ENCODE data around the gene DYSF. TPM values are rescaled to one million over a fixed set of nuclear protein-coding genes. Genes with fewer than 3 reads are reported as not detected.

DYSF gene
- total and polyA plus RNA-seq, 2 donors (not counting 3 experiments of a cell fraction or from before 2014, with no cell fraction given), result 50.9 to 152 TPM

DNA sequence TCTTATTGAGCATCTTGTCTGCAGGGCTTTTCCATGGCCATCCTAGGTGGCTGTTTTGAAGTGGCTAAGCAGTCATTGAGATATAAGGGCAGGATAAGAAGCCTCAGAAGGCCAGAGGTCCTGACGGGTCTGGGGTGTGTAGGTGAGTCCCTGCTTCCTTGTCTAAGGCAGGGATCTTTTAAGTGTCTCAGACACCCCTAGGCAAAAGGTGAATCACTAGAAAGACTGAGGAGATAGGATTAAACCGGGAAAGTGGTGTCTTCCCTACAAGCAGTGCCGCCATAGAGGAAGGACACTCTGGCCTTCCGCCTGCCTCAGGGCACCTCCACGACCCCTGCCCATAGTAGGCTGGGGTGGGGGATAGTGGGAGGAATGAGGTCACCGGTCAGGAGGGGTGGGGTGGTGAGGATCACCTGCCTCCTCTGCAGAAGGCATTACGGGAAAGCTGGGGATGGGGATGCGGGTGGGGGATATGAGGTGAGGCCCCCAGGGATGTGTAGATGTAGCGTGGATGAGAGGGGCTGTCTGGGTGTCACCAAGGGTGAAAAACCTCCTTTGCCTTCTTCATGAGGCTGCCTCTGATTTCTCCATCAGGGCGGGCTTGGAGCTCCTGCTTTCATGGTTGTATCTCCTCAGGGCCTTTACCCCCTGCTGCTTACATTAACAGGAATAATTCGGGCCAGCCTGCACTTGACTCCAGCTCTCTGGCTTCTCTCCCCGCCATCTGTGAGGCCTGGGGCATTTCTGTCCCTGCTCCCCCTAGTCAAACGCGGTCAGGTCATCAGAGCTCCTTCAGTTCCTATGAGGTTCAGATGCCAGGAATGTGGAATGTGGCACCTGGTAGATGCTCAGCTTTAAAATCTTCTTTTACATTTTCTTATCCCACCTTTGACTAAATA, 244.0 kb downstream of the DYSF start:
- Histone ChIP-seq H3K27ac (ENCODE audit: insufficient read depth, low read depth, low read length) (no peak overlapping the region), H3K79me2 (ENCODE audit: control insufficient read depth, insufficient read depth, low read length) (no peaks in the 10 kb centered on the region), H3K9me3 (replicated peaks; ENCODE audit: control insufficient read depth, insufficient read depth, low read length) (no peaks in the 10 kb centered on the region), H3K9ac (replicated peaks; ENCODE audit: extremely low read depth, insufficient read depth, low read length) (no peak overlapping the region), H4K20me1 (replicated peaks; ENCODE audit: control insufficient read depth, extremely low read depth, insufficient read depth, low read length) (no peaks in the 10 kb centered on the region), H3K27me3 (ENCODE audit: control insufficient read depth in 2 of 2, insufficient read depth in 2 of 2, low read length in 2 of 2) (no peaks in the 10 kb centered on the region), H2AFZ (ENCODE audit: low read depth, low read length) (no peak overlapping the region), H3K4me1 (ENCODE audit: control insufficient read depth, extremely low read depth, insufficient read depth, low read length) (no peaks in the 10 kb centered on the region), H3K4me2 (ENCODE audit: insufficient read depth, low read length) (no peak overlapping the region), H3K9me1 (replicated peaks; ENCODE audit: control insufficient read depth, extremely low read depth, insufficient read depth, low read length) (no peaks in the 10 kb centered on the region), H3K4me3 (replicated peaks in 1 of 3; ENCODE audit: insufficient read depth in 1 of 3, low read depth in 1 of 3, low read length in 3 of 3) (no peak overlapping the region), H3K36me3 (ENCODE audit: control insufficient read depth in 2 of 2, extremely low read depth in 1 of 2, insufficient read depth in 2 of 2, low read length in 2 of 2) (no peaks in the 10 kb centered on the region)
- DNase-seq (ENCODE audit: low read depth, low spot score) (no peak), FAIRE-seq (no peak)
- ChIA-PET POLR2A (no interaction called here), CTCF (interaction anchor here (1.1 to 4.7 kb wide), 2 partner anchors 101 to 227 kb away, joined by 3 to 22 read pairs; no protein-coding TSS in a partner anchor)
- BruUV-seq (replicated peaks), result no TSS peak
- TF ChIP-seq FOS (IDR thresholded peaks at IDR 0.05; ENCODE audit: borderline replicate concordance, insufficient read depth, low read length) (no peak), POLR2A (IDR thresholded peaks at IDR 0.05; ENCODE audit: low read depth, low read length) (no peak), EZH2 (IDR thresholded peaks at IDR 0.05; ENCODE audit: borderline replicate concordance, low read depth, low read length, severe bottlenecking) (no peak), POLR2AphosphoS5 (IDR thresholded peaks at IDR 0.05; ENCODE audit: insufficient read depth, low read depth, low read length) (no peak), MYC (IDR thresholded peaks at IDR 0.05; ENCODE audit: low read depth, low read length) (no peak), GATA2 (IDR thresholded peaks at IDR 0.05; ENCODE audit: insufficient read depth, insufficient read length, low read depth, low read length) (no peak), JUN (IDR thresholded peaks at IDR 0.05; ENCODE audit: borderline replicate concordance, insufficient read depth, insufficient read length, low read depth) (no peak)
- TF ChIP-seq, protein P1, sequence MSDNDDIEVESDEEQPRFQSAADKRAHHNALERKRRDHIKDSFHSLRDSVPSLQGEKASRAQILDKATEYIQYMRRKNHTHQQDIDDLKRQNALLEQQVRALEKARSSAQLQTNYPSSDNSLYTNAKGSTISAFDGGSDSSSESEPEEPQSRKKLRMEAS (IDR thresholded peaks at IDR 0.05; ENCODE audit: insufficient read depth, insufficient read length), result no peak
- TF ChIP-seq, protein P2, sequence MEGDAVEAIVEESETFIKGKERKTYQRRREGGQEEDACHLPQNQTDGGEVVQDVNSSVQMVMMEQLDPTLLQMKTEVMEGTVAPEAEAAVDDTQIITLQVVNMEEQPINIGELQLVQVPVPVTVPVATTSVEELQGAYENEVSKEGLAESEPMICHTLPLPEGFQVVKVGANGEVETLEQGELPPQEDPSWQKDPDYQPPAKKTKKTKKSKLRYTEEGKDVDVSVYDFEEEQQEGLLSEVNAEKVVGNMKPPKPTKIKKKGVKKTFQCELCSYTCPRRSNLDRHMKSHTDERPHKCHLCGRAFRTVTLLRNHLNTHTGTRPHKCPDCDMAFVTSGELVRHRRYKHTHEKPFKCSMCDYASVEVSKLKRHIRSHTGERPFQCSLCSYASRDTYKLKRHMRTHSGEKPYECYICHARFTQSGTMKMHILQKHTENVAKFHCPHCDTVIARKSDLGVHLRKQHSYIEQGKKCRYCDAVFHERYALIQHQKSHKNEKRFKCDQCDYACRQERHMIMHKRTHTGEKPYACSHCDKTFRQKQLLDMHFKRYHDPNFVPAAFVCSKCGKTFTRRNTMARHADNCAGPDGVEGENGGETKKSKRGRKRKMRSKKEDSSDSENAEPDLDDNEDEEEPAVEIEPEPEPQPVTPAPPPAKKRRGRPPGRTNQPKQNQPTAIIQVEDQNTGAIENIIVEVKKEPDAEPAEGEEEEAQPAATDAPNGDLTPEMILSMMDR (IDR thresholded peaks at IDR 0.05; ENCODE audit: extremely low read depth in 1 of 2, insufficient read depth in 1 of 2, low read depth in 1 of 2, low read length in 2 of 2), result no peak
- dilution Hi-C loops (cut with MboI; ENCODE audit: extremely low pct_ligation_motif_present, low sequenced_read_pairs), result no loop called here
- intact Hi-C loops (cut with micrococcal nuclease), result no loop called here

Measured in endothelial cell of umbilical vein (primary cell).